SK-N-SH (cell line): Measurements from ENCODE around the gene N4BP2L2. TPM values are rescaled to one million over a fixed set of nuclear protein-coding genes. Genes with fewer than 3 reads are reported as not detected.

Experiments used
- CTCF ChIA-PET: fragments of 300-600, 350-600 bp; formaldehyde crosslinking; extraction: SDS; loops from one replicate; lab custom pipeline; 2021; lab: Yijun Ruan, JAX
- POLR2A ChIA-PET: fragments of 350-600 bp; sonication (Branson Sonifier 250); formaldehyde crosslinking; extraction: SDS; loops from one replicate; lab custom pipeline; 2020; ENCODE audit warnings: antibody characterized with exemption, inconsistent platforms; lab: Yijun Ruan, JAX
- DNase-seq: peaks from one replicate; pipeline ENCODE4 v3.0.0; 2012
- H2AFZ ChIP-seq: fragments of 200-600 bp; sonication (generic); 2 replicates; pipeline ENCODE4 v1.8.1; 2016; ENCODE audit warnings: antibody characterized with exemption, mild to moderate bottlenecking, low read depth
- H3F3A ChIP-seq: fragments of 200-600 bp; sonication (generic); replicated peaks from 2 replicates; pipeline ENCODE3; 2016; ENCODE audit warnings: antibody characterized with exemption, mild to moderate bottlenecking; ENCODE audit not compliant: insufficient read depth
- H3K27ac ChIP-seq, 2 experiments: fragments of 200-500 bp in 1 of 2; fragments of 200-600 bp in 1 of 2; sonication (Bioruptor generic) in 1 of 2; sonication (generic), shearing (Covaris generic) in 1 of 2; 2 replicates each; pipeline versions ENCODE4 v1.5.1 to v1.6.1; 2014 to 2016; ENCODE audit warnings: low read depth in 2 of 2, inconsistent platforms in 1 of 2, low read length in 1 of 2, mild to moderate bottlenecking in 1 of 2, mixed read lengths in 1 of 2
- H3K27me3 ChIP-seq: fragments of 200-600 bp; sonication (generic), shearing (Covaris generic); 2 replicates; pipeline ENCODE4 v1.6.1; 2016; ENCODE audit warnings: mixed run types; ENCODE audit not compliant: insufficient read depth
- H3K36me3 ChIP-seq, 2 experiments: fragments of 200-500 bp in 1 of 2; fragments of 200-600 bp in 1 of 2; sonication (Bioruptor generic) in 1 of 2; sonication (generic) in 1 of 2; replicated peaks in 1 of 2; 2 replicates each; pipeline versions ENCODE3 to v1.5.1; 2014 to 2016; ENCODE audit warnings: low read length in 1 of 2, mild to moderate bottlenecking in 1 of 2; ENCODE audit not compliant: insufficient read depth in 2 of 2, control insufficient read depth in 1 of 2
- H3K4me1 ChIP-seq, 2 experiments: fragments of 200-500 bp in 1 of 2; fragments of 200-600 bp in 1 of 2; sonication (Bioruptor generic) in 1 of 2; sonication (generic), shearing (Covaris generic) in 1 of 2; 2 replicates each; pipeline versions ENCODE4 v1.5.1 to v1.6.1; 2014 to 2016; ENCODE audit warnings: low read depth in 1 of 2, low read length in 1 of 2, mixed run types in 1 of 2; ENCODE audit not compliant: insufficient read depth in 2 of 2, control insufficient read depth in 1 of 2
- H3K4me2 ChIP-seq: fragments of 200-600 bp; sonication (generic), shearing (Covaris generic); 2 replicates; pipeline ENCODE4 v1.6.1; 2017; ENCODE audit warnings: mixed run types
- H3K4me3 ChIP-seq, 2 experiments: fragments of 200-500 bp in 1 of 2; fragments of 200-600 bp in 1 of 2; sonication (Bioruptor generic) in 1 of 2; sonication (generic), shearing (Covaris generic) in 1 of 2; 2 replicates each; pipeline versions ENCODE4 v1.5.1 to v1.8.1; 2014 to 2016; ENCODE audit warnings: low read depth in 2 of 2, inconsistent platforms in 1 of 2, low read length in 1 of 2, mild to moderate bottlenecking in 1 of 2, mixed read lengths in 1 of 2, moderate library complexity in 1 of 2
- H3K79me2 ChIP-seq: fragments of 200-600 bp; sonication (generic); 2 replicates; pipeline ENCODE4 v1.8.1; 2017; ENCODE audit warnings: mild to moderate bottlenecking; ENCODE audit not compliant: insufficient read depth
- H3K9ac ChIP-seq: fragments of 200-600 bp; sonication (generic); 2 replicates; pipeline ENCODE4 v1.6.1; 2017; ENCODE audit warnings: mixed run types
- H3K9me2 ChIP-seq: fragments of 200-600 bp; sonication (generic); 2 replicates; pipeline ENCODE4 v1.6.1; 2017; ENCODE audit warnings: mixed run types
- H3K9me3 ChIP-seq: fragments of 200-600 bp; sonication (generic); 2 replicates; pipeline ENCODE4 v1.6.1; 2017; ENCODE audit warnings: mixed run types, mild to moderate bottlenecking, moderate library complexity
- H4K20me1 ChIP-seq: fragments of 200-600 bp; sonication (generic); 2 replicates; pipeline ENCODE4 v1.6.1; 2017; ENCODE audit warnings: mild to moderate bottlenecking, mixed run types; ENCODE audit not compliant: insufficient read depth
- CHD2 ChIP-seq: fragments of 150-350 bp; IDR thresholded peaks from 2 replicates; pipeline ENCODE4 v1.6.1; 2018; ENCODE audit warnings: low read length; ENCODE audit not compliant: partially characterized antibody
- EP300 ChIP-seq, 2 experiments: IDR thresholded peaks; 2 replicates each; pipeline versions ENCODE4 v1.4.0 to v1.6.1; 2012; ENCODE audit warnings: borderline replicate concordance in 1 of 2, low read depth in 1 of 2, low read length in 1 of 2
- EZH2phosphoT487 ChIP-seq: fragments of 200-600 bp; sonication (generic); IDR thresholded peaks from 2 replicates; pipeline ENCODE4 v1.6.1; 2017; ENCODE audit warnings: low read depth, mixed run types, mild to moderate bottlenecking, antibody characterized with exemption, moderate library complexity, borderline replicate concordance
- FOSL2 ChIP-seq: IDR thresholded peaks from 2 replicates; pipeline ENCODE4 v1.4.0; 2012; ENCODE audit warnings: low read depth, mild to moderate bottlenecking, moderate library complexity, borderline replicate concordance
- GABPA ChIP-seq: IDR thresholded peaks from 2 replicates; pipeline ENCODE4 v1.4.0; 2012; ENCODE audit warnings: low read depth, mild to moderate bottlenecking
- MXI1 ChIP-seq: IDR thresholded peaks from 2 replicates; pipeline ENCODE4 v1.6.1; 2012; ENCODE audit warnings: mild to moderate bottlenecking, low read depth, low read length, improper control_type of control experiment
- NFIC ChIP-seq: IDR thresholded peaks from 2 replicates; pipeline ENCODE4 v1.4.0; 2012; ENCODE audit warnings: borderline replicate concordance
- NRF1 ChIP-seq: IDR thresholded peaks from 2 replicates; pipeline ENCODE4 v1.6.1; 2012; ENCODE audit warnings: low read depth, mild to moderate bottlenecking, low read length
- POLR2AphosphoS5 ChIP-seq: IDR thresholded peaks from 2 replicates; pipeline ENCODE4 v1.6.1; 2012; ENCODE audit warnings: low read depth, low read length
- RCOR1 ChIP-seq: fragments of 150-350 bp; IDR thresholded peaks from 2 replicates; pipeline ENCODE4 v1.6.1; 2017; ENCODE audit warnings: antibody characterized with exemption, low read length
- SIN3A ChIP-seq: IDR thresholded peaks from 2 replicates; pipeline ENCODE4 v1.6.1; 2012; ENCODE audit warnings: low read depth, mild to moderate bottlenecking, low read length, moderate library complexity, borderline replicate concordance
- TCF12 ChIP-seq: IDR thresholded peaks from 2 replicates; pipeline ENCODE4 v1.4.0; 2012
- WGBS: methylation state at CpG from one replicate; pipeline ENCODE4 v1.1.6; 2017; ENCODE audit warnings: low lambda C conversion rate; 5-methylcytosine and 5-hydroxymethylcytosine counted together
- polyA plus RNA-seq, 3 experiments: library from polyadenylated mRNA; depleted of rRNA; stranded (reverse); fragments of >200 nt; gene quantifications; 2 replicates each; pipeline ENCODE4 v1.2.3, GENCODE V29; 2012
- TF ChIP-seq, protein P1 (sequence below): IDR thresholded peaks from 2 replicates; pipeline ENCODE4 v1.4.0; 2012; ENCODE audit warnings: low read depth
- TF ChIP-seq, protein P2 (sequence below): IDR thresholded peaks from 2 replicates; pipeline ENCODE4 v1.4.0; 2012; ENCODE audit warnings: low read depth, borderline replicate concordance
- TF ChIP-seq, protein P3 (sequence below): fragments of 150-350 bp; IDR thresholded peaks from 2 replicates; pipeline ENCODE4 v1.6.1; 2016; ENCODE audit warnings: mild to moderate bottlenecking, low read depth, low read length
- TF ChIP-seq, protein P4 (sequence below): IDR thresholded peaks from 2 replicates; pipeline ENCODE4; 2012

N4BP2L2 gene
- polyA plus RNA-seq, 1 of the 3 experiments (the other 2 are of a cell fraction) = 16.0 TPM

DNA sequence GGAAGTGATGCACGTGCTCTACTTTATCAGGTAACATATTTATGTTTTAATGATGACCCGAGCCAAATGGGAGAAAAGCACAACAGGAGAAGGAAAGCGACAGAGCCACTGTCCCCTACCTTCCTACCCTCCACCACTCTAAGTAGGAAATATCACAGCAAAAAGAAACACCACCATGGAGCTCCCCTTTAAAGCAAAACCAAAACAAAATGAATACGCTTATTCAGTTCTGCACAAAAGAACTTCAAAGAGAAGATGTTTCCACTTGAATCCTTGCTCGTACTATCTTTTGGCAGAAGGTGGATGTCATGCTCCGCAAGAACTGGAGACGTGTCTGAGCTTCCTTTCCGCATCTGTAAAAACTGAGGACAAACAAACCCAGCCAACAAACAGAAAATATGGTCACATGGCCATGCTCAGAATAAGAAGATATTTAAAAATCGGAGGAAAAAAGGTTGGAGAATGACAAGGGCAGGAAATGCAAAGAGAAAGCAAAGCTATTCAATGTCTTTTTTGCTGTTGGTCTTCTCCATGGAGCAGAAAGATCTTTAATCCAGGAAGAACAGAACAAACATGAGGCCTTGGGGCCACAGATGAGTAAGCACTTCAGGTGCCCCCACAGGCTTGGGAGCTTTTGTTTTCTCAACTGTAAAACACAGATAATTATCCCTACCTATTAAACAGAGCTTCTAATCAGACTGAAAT, 130.1 kb downstream of the N4BP2L2 start:
- H4K20me1 ChIP-seq = no peaks in the 10 kb centered on the region
- H3K4me1 ChIP-seq = no peaks in the 10 kb centered on the region; a peak in 1 of 4 replicates
- H3K9ac ChIP-seq = no peak overlapping the region
- H3K79me2 ChIP-seq = no peaks in the 10 kb centered on the region
- H3K4me3 ChIP-seq = no peak overlapping the region
- ChIA-PET POLR2A (no interaction called here), CTCF (no interaction called here)
- WGBS = 90% methylated on average over 9 of the region's 9 CpGs
- H3K36me3 ChIP-seq = no peaks in the 10 kb centered on the region
- H3K27ac ChIP-seq = no peak overlapping the region
- H3K27me3 ChIP-seq = no peaks in the 10 kb centered on the region
- no peaks in the 10 kb centered on the region for H3K9me3 ChIP-seq
- H3F3A ChIP-seq = no peaks in the 10 kb centered on the region
- H3K9me2 ChIP-seq = no peaks in the 10 kb centered on the region
- TF ChIP-seq, protein P1, sequence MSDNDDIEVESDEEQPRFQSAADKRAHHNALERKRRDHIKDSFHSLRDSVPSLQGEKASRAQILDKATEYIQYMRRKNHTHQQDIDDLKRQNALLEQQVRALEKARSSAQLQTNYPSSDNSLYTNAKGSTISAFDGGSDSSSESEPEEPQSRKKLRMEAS = no peak
- TF ChIP-seq, protein P2, sequence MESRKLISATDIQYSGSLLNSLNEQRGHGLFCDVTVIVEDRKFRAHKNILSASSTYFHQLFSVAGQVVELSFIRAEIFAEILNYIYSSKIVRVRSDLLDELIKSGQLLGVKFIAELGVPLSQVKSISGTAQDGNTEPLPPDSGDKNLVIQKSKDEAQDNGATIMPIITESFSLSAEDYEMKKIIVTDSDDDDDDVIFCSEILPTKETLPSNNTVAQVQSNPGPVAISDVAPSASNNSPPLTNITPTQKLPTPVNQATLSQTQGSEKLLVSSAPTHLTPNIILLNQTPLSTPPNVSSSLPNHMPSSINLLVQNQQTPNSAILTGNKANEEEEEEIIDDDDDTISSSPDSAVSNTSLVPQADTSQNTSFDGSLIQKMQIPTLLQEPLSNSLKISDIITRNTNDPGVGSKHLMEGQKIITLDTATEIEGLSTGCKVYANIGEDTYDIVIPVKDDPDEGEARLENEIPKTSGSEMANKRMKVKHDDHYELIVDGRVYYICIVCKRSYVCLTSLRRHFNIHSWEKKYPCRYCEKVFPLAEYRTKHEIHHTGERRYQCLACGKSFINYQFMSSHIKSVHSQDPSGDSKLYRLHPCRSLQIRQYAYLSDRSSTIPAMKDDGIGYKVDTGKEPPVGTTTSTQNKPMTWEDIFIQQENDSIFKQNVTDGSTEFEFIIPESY = no peak
- H3K4me2 ChIP-seq = no peak overlapping the region
- no peak overlapping the region for H2AFZ ChIP-seq
- DNase-seq = no peak

DNA sequence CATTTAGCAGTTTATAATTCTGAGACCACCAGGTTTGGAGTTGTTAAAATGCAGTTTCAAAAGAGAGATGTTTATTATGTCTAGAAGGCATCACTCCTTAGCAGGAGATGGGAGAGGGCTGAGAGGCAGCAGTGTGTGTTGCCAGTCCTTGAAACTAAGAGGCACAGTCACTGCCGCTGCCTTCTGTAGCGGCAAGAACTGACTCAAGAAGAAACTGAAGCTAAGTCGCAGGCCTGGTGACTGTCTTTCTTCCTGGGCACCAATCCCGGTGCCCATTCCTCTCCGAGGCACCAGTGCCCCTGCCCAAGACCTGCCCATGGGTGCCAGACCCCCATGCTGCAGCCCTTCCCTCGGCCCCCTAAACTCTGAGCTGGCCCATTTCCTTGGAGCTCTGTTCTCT, 130.7 kb downstream of the N4BP2L2 start:
- 80% methylated on average over 3 of the region's 6 CpGs for WGBS
- POLR2A ChIA-PET = no interaction called here
- no peak for TF ChIP-seq SIN3A
- TF ChIP-seq NRF1 = no peak
- TF ChIP-seq CHD2 = no peak
- no peak for TF ChIP-seq MXI1
- TF ChIP-seq RCOR1 = no peak
- TF ChIP-seq FOSL2 = no peak
- TF ChIP-seq NFIC = no peak
- no peak for TF ChIP-seq EP300 (IDR thresholded peaks at IDR 0.05; ENCODE audit: borderline replicate concordance in 1 of 2, low read depth in 1 of 2, low read length in 1 of 2)
- TF ChIP-seq, protein P3, sequence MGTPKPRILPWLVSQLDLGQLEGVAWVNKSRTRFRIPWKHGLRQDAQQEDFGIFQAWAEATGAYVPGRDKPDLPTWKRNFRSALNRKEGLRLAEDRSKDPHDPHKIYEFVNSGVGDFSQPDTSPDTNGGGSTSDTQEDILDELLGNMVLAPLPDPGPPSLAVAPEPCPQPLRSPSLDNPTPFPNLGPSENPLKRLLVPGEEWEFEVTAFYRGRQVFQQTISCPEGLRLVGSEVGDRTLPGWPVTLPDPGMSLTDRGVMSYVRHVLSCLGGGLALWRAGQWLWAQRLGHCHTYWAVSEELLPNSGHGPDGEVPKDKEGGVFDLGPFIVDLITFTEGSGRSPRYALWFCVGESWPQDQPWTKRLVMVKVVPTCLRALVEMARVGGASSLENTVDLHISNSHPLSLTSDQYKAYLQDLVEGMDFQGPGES = no peak
- TF ChIP-seq, protein P4, sequence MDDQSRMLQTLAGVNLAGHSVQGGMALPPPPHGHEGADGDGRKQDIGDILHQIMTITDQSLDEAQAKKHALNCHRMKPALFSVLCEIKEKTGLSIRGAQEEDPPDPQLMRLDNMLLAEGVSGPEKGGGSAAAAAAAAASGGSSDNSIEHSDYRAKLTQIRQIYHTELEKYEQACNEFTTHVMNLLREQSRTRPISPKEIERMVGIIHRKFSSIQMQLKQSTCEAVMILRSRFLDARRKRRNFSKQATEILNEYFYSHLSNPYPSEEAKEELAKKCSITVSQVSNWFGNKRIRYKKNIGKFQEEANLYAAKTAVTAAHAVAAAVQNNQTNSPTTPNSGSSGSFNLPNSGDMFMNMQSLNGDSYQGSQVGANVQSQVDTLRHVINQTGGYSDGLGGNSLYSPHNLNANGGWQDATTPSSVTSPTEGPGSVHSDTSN = no peak
- no peak for TF ChIP-seq TCF12
- TF ChIP-seq POLR2AphosphoS5 = no peak
- no peak for TF ChIP-seq EZH2phosphoT487
- TF ChIP-seq GABPA = no peak

More for the DNA sequence above, 130.7 kb downstream of the N4BP2L2 start:
- H3K9me2 ChIP-seq = no peaks in the 10 kb centered on the region
- H3K4me3 ChIP-seq = no peak overlapping the region
- H3K27me3 ChIP-seq = no peaks in the 10 kb centered on the region
- no peaks in the 10 kb centered on the region for H3K79me2 ChIP-seq
- H3K4me1 ChIP-seq = no peaks in the 10 kb centered on the region; a peak in 1 of 4 replicates
- no peaks in the 10 kb centered on the region for H4K20me1 ChIP-seq
- H3F3A ChIP-seq = no peaks in the 10 kb centered on the region
- no peak overlapping the region for H3K27ac ChIP-seq
- H3K4me2 ChIP-seq = no peak overlapping the region
- no peak overlapping the region for H2AFZ ChIP-seq
- no peak for DNase-seq
- CTCF ChIA-PET = no interaction called here
- H3K9ac ChIP-seq = no peak overlapping the region
- no peaks in the 10 kb centered on the region for H3K36me3 ChIP-seq
- no peaks in the 10 kb centered on the region for H3K9me3 ChIP-seq
